Measurements from ENCODE around the gene CDH15. TPM values are rescaled to one million over a fixed set of nuclear protein-coding genes. Genes with fewer than 3 reads are reported as not detected.
"Not testable (repeated sequence)": the region's sequence is repeated elsewhere in the genome, so short reads cannot be mapped to it uniquely, and the experiment has no call there.

Gene CDH15
- total RNA-seq, 1 donor from 2014 or later: 0.18 TPM

GRCh38 chr16:89163297-89163696 is 8.3 kb upstream of the CDH15 start:
- Mint-ChIP-seq H3K27ac (ENCODE audit: unreplicated experiment) (no peak overlapping the region), H3K4me1 (ENCODE audit: low read depth, unreplicated experiment) (peaks cover 3% of the 10 kb centered on the region), H3K36me3 (ENCODE audit: low read depth, unreplicated experiment) (peaks cover 1% of the 10 kb centered on the region), H3K9me3 (ENCODE audit: unreplicated experiment) (no peaks in the 10 kb centered on the region), H3K27me3 (ENCODE audit: low read depth, unreplicated experiment) (peaks cover 19% of the 10 kb centered on the region), H3K4me3 (ENCODE audit: unreplicated experiment) (no peak overlapping the region)
- H3K27ac ChIP-seq (ENCODE audit: low read depth, low read length): no peak overlapping the region
- DNase-seq (ENCODE audit: low read depth) (no peak), FAIRE-seq (no peak)
- no peak overlapping the region for H3K4me2 ChIP-seq (ENCODE audit: low read length)
- TF ChIP-seq CTCF (IDR thresholded peaks at IDR 0.05; ENCODE audit: insufficient read depth, low read depth, low read length): no peak
- TF ChIP-seq EZH2 (IDR thresholded peaks at IDR 0.05; ENCODE audit: insufficient read depth, low read length): no peak
- H3K79me2 ChIP-seq (ENCODE audit: insufficient read depth, low read length): no peaks in the 10 kb centered on the region
- H3K4me3 ChIP-seq (ENCODE audit: insufficient read depth, low read depth, low read length): no peak overlapping the region
- no peaks in the 10 kb centered on the region for H3K27me3 ChIP-seq (ENCODE audit: insufficient read depth, low read length)
- peaks cover 3% of the 10 kb centered on the region for H3K9me3 ChIP-seq (ENCODE audit: insufficient read depth, low read depth, low read length)
- H3K4me1 ChIP-seq (ENCODE audit: insufficient read depth, low read length): peaks cover 6% of the 10 kb centered on the region
- no peaks in the 10 kb centered on the region for H3K36me3 ChIP-seq (ENCODE audit: insufficient read depth, low read length)
- no peaks in the 10 kb centered on the region for H4K20me1 ChIP-seq (ENCODE audit: insufficient read depth, low read length)
- H3K9ac ChIP-seq (ENCODE audit: low read length): no peak overlapping the region
- H2AFZ ChIP-seq (ENCODE audit: low read depth, low read length): no peak overlapping the region

GRCh38 chr16:89164436-89164835 is 7.1 kb upstream of the CDH15 start:
- Mint-ChIP-seq H3K36me3 (ENCODE audit: low read depth, unreplicated experiment) (peaks cover 1% of the 10 kb centered on the region), H3K4me1 (ENCODE audit: low read depth, unreplicated experiment) (peaks cover 3% of the 10 kb centered on the region), H3K27ac (ENCODE audit: unreplicated experiment) (no peak overlapping the region), H3K4me3 (ENCODE audit: unreplicated experiment) (no peak overlapping the region), H3K9me3 (ENCODE audit: unreplicated experiment) (no peaks in the 10 kb centered on the region), H3K27me3 (ENCODE audit: low read depth, unreplicated experiment) (peaks cover 22% of the 10 kb centered on the region)
- Histone ChIP-seq H3K9ac (ENCODE audit: low read length) (no peak overlapping the region), H4K20me1 (ENCODE audit: insufficient read depth, low read length) (no peaks in the 10 kb centered on the region), H3K9me3 (ENCODE audit: insufficient read depth, low read depth, low read length) (no peaks in the 10 kb centered on the region), H3K79me2 (ENCODE audit: insufficient read depth, low read length) (no peaks in the 10 kb centered on the region), H3K27me3 (ENCODE audit: insufficient read depth, low read length) (no peaks in the 10 kb centered on the region), H3K36me3 (ENCODE audit: insufficient read depth, low read length) (no peaks in the 10 kb centered on the region), H3K4me3 (ENCODE audit: insufficient read depth, low read depth, low read length) (no peak overlapping the region), H2AFZ (ENCODE audit: low read depth, low read length) (no peak overlapping the region), H3K4me2 (ENCODE audit: low read length) (no peak overlapping the region), H3K4me1 (ENCODE audit: insufficient read depth, low read length) (peaks cover 6% of the 10 kb centered on the region), H3K27ac (ENCODE audit: low read depth, low read length) (no peak overlapping the region)
- DNase-seq (ENCODE audit: low read depth) (no peak), FAIRE-seq (no peak)
- TF ChIP-seq CTCF (IDR thresholded peaks at IDR 0.05; ENCODE audit: insufficient read depth, low read depth, low read length) (no peak), EZH2 (IDR thresholded peaks at IDR 0.05; ENCODE audit: insufficient read depth, low read length) (no peak)

- Mint-ChIP-seq H3K27ac (ENCODE audit: unreplicated experiment) (no peak overlapping the region), H3K27me3 (ENCODE audit: low read depth, unreplicated experiment) (peaks cover 21% of the 10 kb centered on the region), H3K36me3 (ENCODE audit: low read depth, unreplicated experiment) (peaks cover 1% of the 10 kb centered on the region), H3K4me1 (ENCODE audit: low read depth, unreplicated experiment) (peaks cover 3% of the 10 kb centered on the region), H3K9me3 (ENCODE audit: unreplicated experiment) (no peaks in the 10 kb centered on the region), H3K4me3 (ENCODE audit: unreplicated experiment) (no peak overlapping the region)
- Histone ChIP-seq H3K4me2 (ENCODE audit: low read length) (no peak overlapping the region), H3K27ac (ENCODE audit: low read depth, low read length) (no peak overlapping the region), H3K4me1 (ENCODE audit: insufficient read depth, low read length) (peaks cover 6% of the 10 kb centered on the region), H3K36me3 (ENCODE audit: insufficient read depth, low read length) (no peaks in the 10 kb centered on the region), H3K9ac (ENCODE audit: low read length) (no peak overlapping the region), H3K9me3 (ENCODE audit: insufficient read depth, low read depth, low read length) (no peaks in the 10 kb centered on the region), H3K4me3 (ENCODE audit: insufficient read depth, low read depth, low read length) (no peak overlapping the region), H3K79me2 (ENCODE audit: insufficient read depth, low read length) (no peaks in the 10 kb centered on the region), H2AFZ (ENCODE audit: low read depth, low read length) (no peak overlapping the region), H3K27me3 (ENCODE audit: insufficient read depth, low read length) (no peaks in the 10 kb centered on the region), H4K20me1 (ENCODE audit: insufficient read depth, low read length) (no peaks in the 10 kb centered on the region)
- FAIRE-seq (no peak), DNase-seq (ENCODE audit: low read depth) (no peak)
- TF ChIP-seq EZH2 (IDR thresholded peaks at IDR 0.05; ENCODE audit: insufficient read depth, low read length): no peak
- no peak for TF ChIP-seq CTCF (IDR thresholded peaks at IDR 0.05; ENCODE audit: insufficient read depth, low read depth, low read length)
Measured at GRCh38 chr16:89164847-89165680, 6.5 kb upstream of the CDH15 start.

- not testable (repeated sequence) for H3K4me2 ChIP-seq (ENCODE audit: low read length); H3K9me3 ChIP-seq (ENCODE audit: insufficient read depth, low read depth, low read length); H3K9me3 Mint-ChIP-seq (ENCODE audit: unreplicated experiment); H3K27ac ChIP-seq (ENCODE audit: low read depth, low read length); H3K36me3 ChIP-seq (ENCODE audit: insufficient read depth, low read length); H4K20me1 ChIP-seq (ENCODE audit: insufficient read depth, low read length); H3K4me1 Mint-ChIP-seq (ENCODE audit: low read depth, unreplicated experiment); H3K9ac ChIP-seq (ENCODE audit: low read length); H2AFZ ChIP-seq (ENCODE audit: low read depth, low read length); H3K36me3 Mint-ChIP-seq (ENCODE audit: low read depth, unreplicated experiment); H3K4me3 ChIP-seq (ENCODE audit: insufficient read depth, low read depth, low read length); H3K4me3 Mint-ChIP-seq (ENCODE audit: unreplicated experiment); DNase-seq (ENCODE audit: low read depth); H3K79me2 ChIP-seq (ENCODE audit: insufficient read depth, low read length); H3K27ac Mint-ChIP-seq (ENCODE audit: unreplicated experiment); FAIRE-seq; H3K27me3 ChIP-seq (ENCODE audit: insufficient read depth, low read length); H3K4me1 ChIP-seq (ENCODE audit: insufficient read depth, low read length)
- H3K27me3 Mint-ChIP-seq (ENCODE audit: low read depth, unreplicated experiment): peaks cover 21% of the 10 kb centered on the region
Measured at GRCh38 chr16:89165681-89165979, 5.9 kb upstream of the CDH15 start.

All from astrocyte (in vitro differentiated cells and primary cell).